Activated naive CD4-positive, alpha-beta T cell treated with anti-CD3 and anti-CD28 coated beads, Interleukin-2, amount 50 U/mL, for 72 hours (primary cell): ENCODE data around the gene C22orf23. TPM values are rescaled to one million over a fixed set of nuclear protein-coding genes. Genes with fewer than 3 reads are reported as not detected.

Source experiments
- ATAC-seq, 2 donors: fragments of 150-1000 bp; cut with Tn5 transposase; 2 replicates each; pipeline ENCODE4 v1.10.0; 2021; ENCODE audit warnings: mild to moderate bottlenecking in 2 of 2, moderate library complexity in 2 of 2
- DNase-seq, 2 donors: peaks; one replicate each; pipeline ENCODE4 v3.0.0; 2021 to 2022; ENCODE audit warnings: low spot score in 2 of 2
- H3K27ac Mint-ChIP-seq, 2 donors: one replicate each; pipeline ENCODE4 v1.8.0; 2022; ENCODE audit warnings: mild to moderate bottlenecking in 2 of 2, mixed read lengths in 2 of 2
- H3K36me3 Mint-ChIP-seq, 2 donors: one replicate each; pipeline ENCODE4 v1.8.0; 2022; ENCODE audit warnings: mixed read lengths in 2 of 2
- H3K9me3 Mint-ChIP-seq, 2 donors: one replicate each; pipeline ENCODE4 v1.8.0; 2022; ENCODE audit warnings: mixed read lengths in 2 of 2
- total RNA-seq, 2 donors: library from RNA; stranded (reverse); gene quantifications; one replicate each; pipeline ENCODE4 v1.2.3, GENCODE V29; 2022

C22orf23 gene
- total RNA-seq, 2 donors from 2014 or later: not detected

GRCh38 chr22:37943136-37943824, 10.1 kb downstream of the C22orf23 start:
- no peak for DNase-seq
- H3K9me3 Mint-ChIP-seq: no peaks in the 10 kb centered on the region
- no peaks in the 10 kb centered on the region for H3K36me3 Mint-ChIP-seq
- no peak for ATAC-seq
- H3K27ac Mint-ChIP-seq: peak overlapping the region in 1 of 2 donors; percentile 65

- peak overlapping the region in 1 of 2 donors; percentile 17 for H3K27ac Mint-ChIP-seq
- ATAC-seq: no peak
- H3K9me3 Mint-ChIP-seq: no peaks in the 10 kb centered on the region
- no peaks in the 10 kb centered on the region for H3K36me3 Mint-ChIP-seq
- DNase-seq: no peak
Observed at GRCh38 chr22:37942133-37942532, 11.3 kb downstream of the C22orf23 start.

- Mint-ChIP-seq H3K27ac (peak overlapping the region; percentile 42 to 68), H3K36me3 (no peaks in the 10 kb centered on the region), H3K9me3 (no peaks in the 10 kb centered on the region)
- DNase-seq (no peak), ATAC-seq (peak in 1 of 2 donors; percentile 22)
Observed at GRCh38 chr22:37940698-37941376, 12.6 kb downstream of the C22orf23 start.

GRCh38 chr22:37933711-37934376, 19.6 kb downstream of the C22orf23 start:
- ATAC-seq: peak; percentile 99
- Mint-ChIP-seq H3K27ac (peak overlapping the region in 1 of 2 donors; percentile 71), H3K36me3 (no peaks in the 10 kb centered on the region), H3K9me3 (no peaks in the 10 kb centered on the region)
- DNase-seq: peak; percentile 92

- Mint-ChIP-seq H3K9me3 (no peaks in the 10 kb centered on the region), H3K27ac (peak overlapping the region in 1 of 2 donors; percentile 71), H3K36me3 (no peaks in the 10 kb centered on the region)
- ATAC-seq: no peak
- no peak for DNase-seq
Observed at GRCh38 chr22:37932821-37933578, 20.4 kb downstream of the C22orf23 start.

GRCh38 chr22:37932401-37932800, 21.0 kb downstream of the C22orf23 start:
- H3K36me3 Mint-ChIP-seq: no peaks in the 10 kb centered on the region
- H3K27ac Mint-ChIP-seq: peak overlapping the region in 1 of 2 donors; percentile 79
- ATAC-seq (no peak), DNase-seq (no peak)
- H3K9me3 Mint-ChIP-seq: no peaks in the 10 kb centered on the region

GRCh38 chr22:37931893-37932389, 21.5 kb downstream of the C22orf23 start:
- no peak for DNase-seq
- peak overlapping the region; percentile 44 to 79 for H3K27ac Mint-ChIP-seq
- no peaks in the 10 kb centered on the region for H3K36me3 Mint-ChIP-seq
- H3K9me3 Mint-ChIP-seq: no peaks in the 10 kb centered on the region
- ATAC-seq: no peak

- DNase-seq (no peak), ATAC-seq (no peak)
- no peaks in the 10 kb centered on the region for H3K9me3 Mint-ChIP-seq
- no peaks in the 10 kb centered on the region for H3K36me3 Mint-ChIP-seq
- H3K27ac Mint-ChIP-seq: peak overlapping the region in 1 of 2 donors; percentile 69
Observed at GRCh38 chr22:37930952-37931440, 22.4 kb downstream of the C22orf23 start.

GRCh38 chr22:37930270-37930951, 23.0 kb downstream of the C22orf23 start:
- Mint-ChIP-seq H3K27ac (peak overlapping the region in 1 of 2 donors; percentile 69), H3K36me3 (no peaks in the 10 kb centered on the region), H3K9me3 (no peaks in the 10 kb centered on the region)
- DNase-seq: no peak
- no peak for ATAC-seq

GRCh38 chr22:37929390-37929789, 24.0 kb downstream of the C22orf23 start:
- DNase-seq (no peak), ATAC-seq (no peak)
- Mint-ChIP-seq H3K9me3 (no peaks in the 10 kb centered on the region), H3K27ac (peak overlapping the region in 1 of 2 donors; percentile 69), H3K36me3 (no peaks in the 10 kb centered on the region)

- ATAC-seq: no peak
- no peaks in the 10 kb centered on the region for H3K9me3 Mint-ChIP-seq
Observed at GRCh38 chr22:37927637-37927936, 25.8 kb downstream of the C22orf23 start.

GRCh38 chr22:37926771-37927636, 26.4 kb downstream of the C22orf23 start:
- no peak for DNase-seq
- no peak for ATAC-seq
- H3K36me3 Mint-ChIP-seq: no peaks in the 10 kb centered on the region
- peak overlapping the region in 1 of 2 donors; percentile 40 for H3K27ac Mint-ChIP-seq
- no peaks in the 10 kb centered on the region for H3K9me3 Mint-ChIP-seq

More at GRCh38 chr22:37927637-37927936, 25.8 kb downstream of the C22orf23 start:
- H3K36me3 Mint-ChIP-seq: no peaks in the 10 kb centered on the region
- H3K27ac Mint-ChIP-seq: no peak overlapping the region
- no peak for DNase-seq

GRCh38 chr22:37926358-37926757, 27.0 kb downstream of the C22orf23 start:
- DNase-seq (no peak), ATAC-seq (no peak)
- Mint-ChIP-seq H3K27ac (peak overlapping the region in 1 of 2 donors; percentile 40), H3K9me3 (no peaks in the 10 kb centered on the region), H3K36me3 (no peaks in the 10 kb centered on the region)

- H3K36me3 Mint-ChIP-seq: no peaks in the 10 kb centered on the region
- H3K27ac Mint-ChIP-seq: no peak overlapping the region
- H3K9me3 Mint-ChIP-seq: no peaks in the 10 kb centered on the region
- ATAC-seq (no peak), DNase-seq (no peak)
Observed at GRCh38 chr22:37925767-37926166, 27.6 kb downstream of the C22orf23 start.

- DNase-seq: no peak
- H3K27ac Mint-ChIP-seq: no peak overlapping the region
- H3K36me3 Mint-ChIP-seq: no peaks in the 10 kb centered on the region
- ATAC-seq: no peak
- H3K9me3 Mint-ChIP-seq: no peaks in the 10 kb centered on the region
Observed at GRCh38 chr22:37925330-37925729, 28.1 kb downstream of the C22orf23 start.
